ENCODE data around the gene ZNF460.

The ZNF460 gene

DNA sequence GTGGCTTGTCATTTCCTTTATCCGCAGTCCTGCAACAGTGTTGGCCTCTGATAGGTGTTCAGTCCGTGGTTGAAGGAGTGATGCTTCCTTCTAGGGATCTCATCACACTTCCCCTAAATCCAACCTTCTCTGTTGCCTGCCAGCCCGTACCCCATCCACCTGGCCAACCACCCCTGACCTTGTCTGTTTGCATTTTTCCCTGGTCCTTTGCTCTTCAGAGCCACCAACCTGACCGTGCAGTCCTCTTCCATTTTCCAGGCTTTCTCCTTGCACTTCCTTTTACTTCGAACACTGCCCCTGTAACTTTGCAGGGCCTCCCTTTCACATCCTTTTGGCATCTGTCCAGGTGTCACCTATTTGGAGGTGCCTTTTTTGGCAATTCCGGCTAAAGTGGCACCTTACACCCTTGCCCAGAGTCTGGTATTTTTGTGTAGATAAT is 696 bp downstream of the ZNF460 start:
- no peak for DNase-seq (ENCODE audit: low spot score)

DNA sequence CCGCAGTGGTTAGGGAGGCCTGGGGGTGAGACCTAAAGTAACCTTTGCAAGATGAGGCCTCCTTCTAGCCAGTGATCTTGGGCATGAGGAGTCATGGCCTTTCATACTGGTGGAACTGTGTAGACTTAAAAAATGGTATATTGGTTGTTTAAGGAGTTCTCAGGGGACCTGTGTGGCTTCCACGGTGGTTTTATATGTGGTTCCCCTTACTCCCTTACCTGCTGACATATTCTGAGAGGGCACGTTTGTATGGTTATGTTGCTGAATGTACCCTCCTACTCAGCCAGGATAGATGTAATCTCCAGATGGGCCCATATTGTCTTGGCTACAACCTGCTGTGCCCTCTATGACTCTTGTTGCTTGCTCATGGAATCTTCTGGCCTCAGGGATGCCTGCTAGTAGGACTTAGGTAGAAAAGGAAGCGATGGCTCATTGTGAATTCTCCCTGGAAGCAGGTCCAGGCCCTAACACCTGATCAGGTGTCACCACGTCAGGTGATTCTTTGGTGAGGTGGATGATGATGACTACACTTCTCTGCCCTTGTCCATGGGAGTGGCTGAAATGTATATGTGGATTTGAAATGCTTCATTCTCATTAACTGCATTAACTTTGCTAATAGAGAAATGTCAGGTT is 1.8 kb downstream of the ZNF460 start:
- DNase-seq (ENCODE audit: low spot score) = no peak

DNA sequence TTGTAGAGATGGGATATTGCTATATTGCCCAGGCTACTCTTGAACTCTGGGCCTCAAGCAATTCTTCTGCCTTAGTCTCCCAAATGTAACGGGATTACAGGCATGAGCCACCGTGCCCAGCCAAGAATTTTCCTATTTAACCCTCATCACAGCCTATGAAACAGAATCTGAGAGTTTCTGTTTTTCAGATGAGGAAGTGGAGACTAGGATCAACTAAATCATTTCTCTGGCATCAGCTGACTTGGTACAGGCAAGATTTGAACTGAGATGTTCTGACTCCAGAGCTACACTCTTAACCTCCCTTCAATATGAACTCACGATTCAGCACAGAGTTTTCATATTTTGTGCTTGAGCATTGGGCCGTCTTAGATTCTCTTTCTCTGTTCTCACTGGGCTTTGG is 8.1 kb downstream of the ZNF460 start:
- no peak for DNase-seq (ENCODE audit: low spot score)

DNA sequence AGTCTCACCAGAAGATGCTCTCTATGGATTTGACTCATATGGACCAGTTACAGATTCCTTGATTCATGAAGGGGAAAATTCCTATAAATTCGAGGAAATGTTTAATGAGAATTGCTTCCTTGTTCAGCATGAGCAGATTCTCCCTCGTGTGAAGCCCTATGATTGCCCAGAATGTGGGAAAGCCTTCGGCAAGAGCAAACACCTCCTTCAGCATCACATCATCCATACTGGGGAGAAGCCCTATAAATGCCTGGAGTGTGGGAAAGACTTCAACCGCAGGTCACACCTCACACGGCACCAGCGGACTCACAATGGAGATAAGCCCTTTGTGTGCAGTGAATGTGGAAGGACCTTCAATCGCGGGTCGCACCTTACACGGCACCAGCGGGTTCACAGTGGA is 10.7 kb downstream of the ZNF460 start:
- no peak for DNase-seq (ENCODE audit: low spot score)

DNA sequence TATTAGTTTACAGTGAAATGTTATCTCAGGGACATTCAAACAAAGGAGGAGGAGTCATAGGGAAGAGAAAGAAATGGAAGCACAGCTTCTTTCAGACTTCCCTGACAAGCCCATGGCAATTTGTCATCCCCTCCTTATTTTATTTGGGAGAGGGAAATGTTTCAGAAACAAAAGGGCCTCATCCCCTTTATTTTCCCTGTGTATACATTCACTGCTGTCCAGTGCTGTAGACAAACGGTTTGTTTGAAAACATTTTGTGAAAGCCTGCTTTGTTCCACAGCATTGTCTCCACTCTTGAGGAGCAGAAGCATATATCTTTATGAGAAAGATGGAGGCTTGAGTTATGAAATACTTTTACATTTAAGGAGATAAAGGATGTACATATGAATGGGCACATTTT is 12.3 kb downstream of the ZNF460 start:
- DNase-seq (ENCODE audit: low spot score) = no peak

DNA sequence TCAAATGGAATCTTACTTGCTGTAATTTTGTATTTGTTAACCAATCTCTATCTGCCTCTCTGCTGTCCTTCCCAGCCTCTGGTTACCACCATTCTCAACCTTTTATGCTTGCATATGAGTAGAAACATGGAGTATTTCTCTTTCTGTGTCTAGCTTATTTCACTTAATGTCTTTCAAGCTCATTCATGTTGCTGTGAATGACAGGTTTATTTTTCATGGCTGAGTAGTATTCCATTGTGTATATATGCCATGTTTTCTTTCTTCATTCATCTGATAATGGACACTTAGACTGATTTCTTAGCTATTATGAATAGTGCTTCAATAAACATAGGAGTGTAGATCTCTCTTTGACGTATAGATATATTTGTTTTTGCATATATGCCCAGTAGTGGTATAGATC is 13.4 kb downstream of the ZNF460 start:
- DNase-seq (ENCODE audit: low spot score) = no peak

DNA sequence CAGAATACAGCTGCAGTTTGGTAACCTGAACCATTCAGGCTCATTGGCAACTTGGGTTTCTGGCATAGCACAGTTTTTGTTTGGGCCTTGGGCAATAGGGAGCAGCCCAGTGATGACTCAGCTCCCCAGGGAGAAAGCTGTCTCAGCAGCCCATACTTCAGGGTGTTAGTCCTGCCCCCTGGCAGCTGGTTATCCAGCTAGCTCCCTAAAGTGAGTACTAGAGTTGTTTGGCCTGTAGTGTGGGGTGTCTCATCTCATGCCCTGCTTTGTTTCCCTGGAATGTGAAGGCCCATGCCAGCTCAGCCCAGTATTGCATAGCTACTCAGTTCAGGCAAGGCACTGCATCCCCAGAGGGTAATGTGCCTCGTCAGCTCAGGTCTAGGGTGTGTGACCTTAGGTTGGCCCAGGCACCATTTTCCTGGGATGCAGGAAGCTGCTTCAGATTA is 21.8 kb downstream of the ZNF460 start:
- DNase-seq (ENCODE audit: low spot score) = no peak

DNA sequence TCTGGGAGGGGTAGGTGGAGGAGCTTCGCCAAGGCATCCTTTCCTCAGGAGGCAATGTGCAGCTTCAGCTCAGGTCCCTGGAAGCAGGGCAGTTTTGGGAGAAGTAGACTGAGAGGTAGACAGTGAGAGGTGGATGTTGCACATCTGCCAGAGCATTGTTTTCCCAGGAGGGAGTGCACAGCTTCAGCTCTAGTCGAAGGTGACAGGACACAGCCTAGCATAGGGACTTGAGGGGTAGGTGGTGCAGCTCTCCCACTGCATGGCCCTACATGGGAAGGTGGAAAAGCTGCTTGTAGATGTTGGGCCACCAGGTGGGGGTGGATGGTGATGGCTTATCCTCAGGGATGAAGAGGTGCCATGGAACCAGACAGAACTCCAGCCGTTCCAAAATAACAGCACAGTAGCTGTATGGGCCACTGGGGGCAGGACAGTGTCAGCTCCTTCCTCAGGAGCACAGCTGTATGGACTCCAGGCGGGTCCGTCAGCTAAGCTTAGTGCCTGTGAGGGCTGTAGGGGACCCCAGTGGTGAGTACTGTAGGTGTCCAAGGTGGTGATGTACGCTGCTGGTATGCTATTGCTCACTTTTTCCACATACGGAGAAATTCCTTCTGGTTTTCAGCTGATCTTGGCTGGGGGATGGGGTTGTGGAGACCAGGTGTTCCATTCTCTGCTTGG is 22.6 kb downstream of the ZNF460 start:
- no peak for DNase-seq (ENCODE audit: low spot score)

DNA sequence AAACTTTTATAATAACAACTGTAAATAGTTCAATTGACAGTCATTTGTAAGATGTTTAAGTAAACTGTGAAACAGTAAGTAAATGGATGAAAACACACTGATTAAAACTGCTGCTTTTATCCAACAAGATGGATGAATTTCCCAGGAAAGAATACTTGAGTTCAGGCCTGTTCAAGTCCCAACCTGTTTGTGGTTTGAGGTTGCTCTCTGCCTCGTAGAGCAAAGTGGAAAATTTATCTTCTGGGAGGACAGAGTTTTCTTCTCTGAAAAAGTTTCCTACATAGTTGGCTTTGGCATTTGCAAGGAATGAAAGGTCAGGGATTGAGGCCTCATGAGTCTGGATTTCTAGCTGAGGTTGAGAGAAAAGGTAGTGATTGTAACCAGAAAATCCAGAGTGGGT is 24.8 kb downstream of the ZNF460 start:
- DNase-seq (ENCODE audit: low spot score) = no peak

DNA sequence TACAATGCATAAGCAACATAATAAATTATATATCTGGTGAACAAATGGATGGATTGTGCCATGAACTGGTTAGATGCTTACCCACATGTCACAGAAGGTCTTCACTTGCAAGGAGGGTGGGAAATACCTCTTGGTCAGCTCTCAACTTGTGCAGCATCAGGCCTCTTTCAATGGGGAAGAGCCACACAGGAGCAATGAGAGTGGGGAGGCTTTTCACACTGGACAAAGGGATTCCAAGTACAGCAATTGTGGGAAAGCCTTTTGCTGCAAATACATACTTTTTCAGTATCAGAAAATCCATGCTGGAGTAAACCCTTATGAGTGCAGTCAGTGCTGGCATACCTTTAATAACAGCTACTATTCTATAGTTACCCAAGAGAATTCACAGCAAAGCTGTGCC is 28.2 kb downstream of the ZNF460 start:
- DNase-seq (ENCODE audit: low spot score) = no peak

DNA sequence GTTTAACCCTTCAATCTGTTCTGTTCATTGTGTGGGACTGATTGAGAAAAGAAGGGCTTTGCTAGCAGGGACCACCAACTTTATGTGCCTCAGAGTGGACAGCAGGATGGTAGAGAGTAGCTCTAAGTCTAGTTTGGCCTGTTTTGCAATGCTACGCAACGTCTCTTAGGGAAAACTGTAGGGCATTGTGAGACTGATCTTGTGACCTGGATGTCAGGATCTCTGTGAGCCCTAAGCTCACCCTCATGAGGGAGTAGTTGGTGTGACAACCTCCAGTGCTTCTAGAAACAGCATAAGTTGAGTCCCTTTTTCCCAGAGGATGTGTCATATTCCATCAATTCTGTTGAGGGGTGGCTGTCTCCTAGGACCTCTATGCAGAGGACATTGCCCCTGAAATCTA is 30.5 kb downstream of the ZNF460 start:
- DNase-seq (ENCODE audit: low spot score) = no peak

DNA sequence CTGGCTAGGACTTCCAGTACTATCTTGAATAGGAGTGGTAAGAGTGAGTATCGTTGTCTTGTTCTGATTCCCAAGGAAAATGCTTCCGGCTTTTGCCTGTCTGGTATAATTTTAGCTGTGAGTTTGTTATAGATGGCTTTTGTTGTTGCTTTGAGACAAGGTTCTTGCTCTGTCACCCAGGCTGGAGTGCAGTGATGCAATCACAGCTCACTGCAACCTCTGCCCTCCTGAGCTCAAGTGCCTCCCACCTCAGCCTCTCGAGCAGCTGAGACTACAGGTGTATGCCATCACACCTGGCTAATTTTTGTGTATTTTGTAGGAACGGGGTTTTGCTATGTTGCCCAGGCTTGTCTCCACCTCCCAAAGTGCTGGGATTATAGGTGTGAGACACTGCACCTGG is 33.9 kb downstream of the ZNF460 start:
- no peak for DNase-seq (ENCODE audit: low spot score)

DNA sequence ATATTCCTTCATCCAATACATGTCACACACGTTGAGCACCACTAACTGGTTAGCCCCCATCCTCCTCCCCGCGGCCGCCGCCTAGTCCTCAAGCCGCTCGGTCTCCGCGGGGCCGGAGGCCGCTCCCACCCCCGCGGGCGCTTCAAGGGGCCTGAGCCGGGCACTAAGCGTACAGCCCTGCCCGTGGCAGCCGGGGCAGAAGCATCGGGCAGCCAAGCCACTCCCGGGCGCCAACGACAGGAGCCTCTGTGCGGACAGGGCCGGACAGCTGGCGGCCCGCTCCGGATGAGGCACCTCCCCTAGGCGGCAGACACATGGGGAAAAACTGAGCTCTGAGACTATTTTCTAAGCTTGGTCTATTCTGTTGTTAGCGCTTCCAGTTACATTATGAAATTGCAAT is 37.2 kb downstream of the ZNF460 start:
- DNase-seq (ENCODE audit: low spot score) = peak; percentile 55

DNA sequence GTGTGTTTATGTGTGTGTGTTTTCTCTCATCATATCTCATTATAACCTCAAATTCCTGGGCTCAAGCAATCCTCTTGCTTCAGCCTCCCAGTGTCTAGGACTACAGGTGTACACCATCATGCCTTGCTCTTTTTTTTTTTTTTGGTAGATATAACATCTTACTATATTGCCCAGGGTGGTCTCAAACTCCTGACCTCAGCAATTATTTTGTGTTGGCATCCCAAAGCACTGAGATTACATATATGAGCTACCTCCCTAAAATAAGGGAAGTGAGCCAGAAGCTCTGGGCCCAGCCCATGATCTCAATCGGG is 39.5 kb downstream of the ZNF460 start:
- no peak for DNase-seq (ENCODE audit: low spot score)

DNA sequence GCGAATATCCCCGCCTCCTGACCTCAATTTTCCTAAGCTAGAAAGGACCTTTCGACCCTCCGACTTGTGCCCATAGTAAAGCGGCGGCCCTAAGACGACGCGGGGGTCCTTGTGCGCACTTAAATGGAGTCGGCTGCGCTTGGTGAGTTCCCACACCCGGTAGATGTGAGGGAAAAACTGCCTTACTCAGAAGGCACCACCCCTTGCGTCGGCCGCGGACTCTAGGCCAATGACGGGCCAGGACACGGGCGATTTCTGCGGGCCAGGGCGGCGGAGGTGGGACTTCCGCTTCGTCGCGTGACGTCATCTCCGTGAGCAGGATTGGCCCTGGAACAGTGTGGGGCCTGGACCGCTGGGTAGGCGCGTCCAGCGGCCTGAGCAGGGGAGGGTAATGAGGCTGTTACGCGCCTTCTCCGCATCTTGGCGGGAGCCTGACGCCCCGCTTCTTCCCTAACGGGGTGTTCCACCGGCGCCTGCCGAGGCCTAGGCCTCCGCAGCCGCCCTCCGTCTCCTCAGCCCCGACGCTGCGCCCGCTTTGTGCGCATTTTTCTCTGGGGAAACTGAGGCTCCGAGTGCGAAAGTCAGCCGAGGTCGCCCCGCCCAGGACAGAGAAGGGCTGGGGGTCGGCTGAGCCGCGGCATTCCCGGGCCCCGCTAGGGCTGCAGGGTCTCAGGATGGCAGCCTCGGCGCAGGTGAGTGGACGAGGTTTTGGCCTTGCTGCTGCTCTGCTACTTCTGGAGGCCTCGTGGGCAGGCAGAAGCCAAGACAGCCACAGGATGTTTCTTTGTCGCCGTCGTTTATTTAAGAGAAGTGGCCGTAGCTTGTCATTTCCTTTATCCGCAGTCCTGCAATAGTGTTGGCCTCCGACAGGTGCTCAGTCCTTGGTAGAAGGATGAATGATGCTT is 40.1 kb downstream of the ZNF460 start, which contains the start of gene ZNF543:
Gene ZNF543 (plus strand): TSS at position 293 of the 905 bp plus-strand sequence. CDS start 382 bp downstream, at position 675.
- peak; percentile 96 for DNase-seq (ENCODE audit: low spot score)

DNA sequence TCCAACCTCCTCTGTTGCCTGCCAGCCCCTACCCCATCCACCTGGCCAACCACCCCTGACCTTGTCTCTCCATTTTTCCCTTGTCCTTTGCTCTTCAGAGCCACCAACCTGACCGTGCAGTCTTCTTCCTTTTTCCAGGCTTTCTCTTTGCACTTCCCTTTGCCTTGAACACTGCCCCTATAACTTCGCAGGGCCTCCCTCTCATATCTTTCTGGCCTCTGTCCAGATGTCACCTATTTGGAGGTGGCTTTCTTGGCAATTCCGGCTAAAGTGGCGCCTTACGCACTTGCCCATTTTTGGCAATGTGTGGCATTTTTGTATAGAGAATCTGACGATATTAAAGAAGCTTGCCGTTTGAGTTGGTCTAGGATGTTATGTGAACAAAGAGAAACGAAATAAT is 40.8 kb downstream of the ZNF460 start:
- no peak for DNase-seq (ENCODE audit: low spot score)

DNA sequence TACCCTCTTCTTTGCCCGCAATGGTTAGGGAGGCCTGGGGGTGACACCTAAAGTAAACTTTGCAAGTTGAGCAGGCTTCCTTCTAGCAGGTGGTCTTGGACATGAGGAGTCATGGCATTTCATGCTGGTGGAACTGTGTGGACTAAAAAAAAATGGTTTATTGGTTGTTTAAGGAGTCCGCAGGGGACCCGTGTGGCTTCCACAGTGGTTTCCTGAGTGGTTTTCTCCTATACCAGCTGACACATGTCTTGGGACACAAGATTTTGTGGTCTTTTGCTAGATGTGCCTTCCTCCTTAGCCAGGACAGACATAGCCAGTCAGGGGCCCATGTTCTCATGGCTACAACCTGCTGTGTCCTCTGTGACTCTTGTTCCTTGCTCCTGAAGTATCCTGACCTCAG is 41.5 kb downstream of the ZNF460 start:
- no peak for DNase-seq (ENCODE audit: low spot score)

DNA sequence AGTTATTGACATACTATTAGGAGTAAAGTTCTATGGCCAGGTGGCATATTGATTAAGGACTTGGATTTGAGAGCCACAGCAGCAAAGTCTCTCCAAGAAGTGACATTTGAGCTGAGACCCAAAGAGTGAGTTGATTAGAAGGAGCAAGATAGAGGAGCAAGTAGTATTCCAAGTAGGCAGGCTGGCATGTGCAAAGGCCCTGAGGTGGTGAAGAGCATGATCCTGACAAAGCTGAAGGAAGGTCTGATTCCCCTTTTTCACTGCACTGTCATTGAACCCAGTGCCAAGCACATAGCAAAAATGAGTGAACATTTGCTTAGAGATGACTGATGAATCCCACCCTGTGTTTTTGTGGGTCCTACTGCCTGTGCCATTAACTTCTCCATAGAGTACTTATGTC is 44.7 kb downstream of the ZNF460 start:
- DNase-seq (ENCODE audit: low spot score) = no peak

DNA sequence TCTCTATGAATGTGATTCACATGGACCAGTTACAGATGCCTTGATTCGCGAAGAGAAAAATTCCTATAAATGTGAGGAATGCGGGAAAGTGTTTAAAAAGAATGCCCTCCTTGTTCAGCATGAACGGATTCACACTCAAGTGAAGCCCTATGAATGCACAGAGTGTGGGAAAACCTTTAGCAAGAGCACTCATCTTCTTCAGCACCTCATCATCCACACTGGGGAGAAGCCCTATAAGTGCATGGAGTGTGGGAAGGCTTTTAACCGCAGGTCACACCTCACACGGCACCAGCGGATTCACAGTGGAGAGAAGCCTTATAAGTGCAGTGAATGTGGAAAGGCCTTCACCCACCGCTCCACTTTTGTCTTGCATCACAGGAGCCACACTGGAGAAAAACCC is 47.7 kb downstream of the ZNF460 start:
- DNase-seq (ENCODE audit: low spot score) = no peak

DNA sequence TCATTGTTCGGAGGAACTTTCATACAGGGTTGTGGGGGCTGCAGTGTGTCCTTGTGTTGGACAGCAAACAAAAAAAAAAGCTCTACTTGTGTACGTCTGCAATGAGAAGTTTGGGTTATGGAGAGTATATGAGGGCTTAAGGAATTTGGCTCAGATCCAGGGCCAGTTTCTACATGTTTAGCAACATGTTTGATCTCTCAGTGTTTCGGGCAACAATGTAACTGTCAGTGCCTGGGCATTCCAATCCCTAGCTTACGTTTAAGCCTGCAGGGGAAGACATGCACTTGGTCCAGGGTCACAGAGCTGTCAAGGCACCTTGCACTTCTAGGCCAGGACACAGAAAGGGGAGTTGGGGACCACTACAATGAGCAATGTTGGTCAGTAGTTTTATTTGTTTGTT is 53.9 kb downstream of the ZNF460 start:
- DNase-seq (ENCODE audit: low spot score) = no peak

DNA sequence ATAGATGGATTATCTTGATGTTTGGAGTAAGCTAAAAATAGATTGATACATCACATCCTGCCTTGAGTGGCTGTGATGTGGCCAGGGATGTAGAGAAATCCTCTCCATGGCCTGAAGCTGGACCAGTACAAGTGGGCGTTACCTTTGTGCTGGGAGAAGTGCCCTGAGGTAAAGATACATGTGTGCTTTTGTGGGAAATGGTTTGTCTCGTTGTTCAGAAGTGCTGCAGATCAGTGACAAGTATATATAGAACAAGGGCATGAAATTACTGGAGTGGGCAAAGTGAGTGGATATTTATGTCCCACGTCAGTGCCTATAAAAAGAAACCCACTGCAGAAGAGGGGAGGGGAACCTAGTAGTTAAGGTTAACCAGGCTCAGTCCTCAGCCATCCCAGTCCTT is 58.6 kb downstream of the ZNF460 start:
- DNase-seq (ENCODE audit: low spot score) = no peak

DNA sequence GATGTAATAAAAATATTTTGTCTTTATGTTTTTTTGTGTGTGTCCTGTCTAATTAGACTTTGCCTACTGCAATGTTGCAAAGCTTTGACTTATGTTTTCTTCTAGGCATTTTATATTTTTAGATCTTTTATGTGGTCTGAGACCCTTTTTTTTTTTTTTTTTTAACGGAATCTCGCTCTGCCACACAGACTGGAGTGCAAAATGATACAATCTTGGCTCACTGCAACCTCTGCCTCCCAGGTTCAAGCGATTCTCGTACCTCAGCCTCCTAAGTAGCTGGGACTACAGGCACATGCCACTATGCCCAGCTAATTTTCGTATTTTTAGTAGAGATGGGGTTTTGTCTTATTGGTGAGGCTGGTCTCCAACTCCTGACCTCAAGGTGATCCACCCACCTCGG is 62.3 kb downstream of the ZNF460 start:
- no peak for DNase-seq (ENCODE audit: low spot score)

Data from ecto neural progenitor cell (in vitro differentiated cells).